ENCODE measurements around the gene SMG9. TPM values are rescaled to one million over a fixed set of nuclear protein-coding genes. Genes with fewer than 3 reads are reported as not detected.

The SMG9 gene
- total RNA-seq, 1 experiment from 2014 or later: 76.0 TPM

DNA sequence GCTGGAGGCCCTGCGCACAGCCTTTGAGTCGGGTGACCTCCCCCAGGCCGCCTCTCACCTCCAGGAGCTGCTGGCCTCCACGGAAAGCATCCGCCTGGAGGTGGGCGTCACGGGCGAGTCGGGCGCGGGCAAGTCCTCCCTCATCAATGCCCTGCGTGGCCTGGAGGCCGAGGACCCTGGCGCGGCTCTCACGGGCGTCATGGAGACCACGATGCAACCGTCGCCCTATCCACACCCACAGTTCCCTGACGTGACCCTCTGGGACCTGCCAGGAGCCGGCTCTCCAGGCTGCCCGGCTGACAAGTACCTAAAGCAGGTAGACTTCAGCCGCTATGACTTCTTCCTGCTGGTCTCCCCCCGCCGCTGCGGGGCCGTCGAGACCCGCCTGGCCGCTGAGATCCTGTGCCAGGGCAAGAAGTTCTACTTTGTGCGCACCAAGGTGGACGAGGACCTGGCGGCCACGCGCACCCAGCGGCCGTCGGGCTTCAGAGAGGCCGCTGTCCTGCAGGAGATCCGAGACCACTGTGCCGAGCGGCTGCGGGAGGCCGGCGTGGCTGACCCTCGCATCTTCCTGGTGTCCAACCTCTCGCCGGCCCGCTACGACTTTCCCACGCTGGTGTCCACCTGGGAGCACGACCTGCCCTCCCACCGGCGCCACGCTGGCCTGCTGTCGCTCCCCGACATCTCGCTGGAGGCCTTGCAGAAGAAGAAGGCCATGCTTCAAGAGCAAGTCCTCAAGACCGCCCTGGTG lies 36.0 kb downstream of the SMG9 start:
- H3K4me1 Mint-ChIP-seq (ENCODE audit: insufficient read depth, unreplicated experiment): peaks cover 6% of the 10 kb centered on the region
- intact Hi-C loops (cut with micrococcal nuclease): no loop called here
- no peak overlapping the region for H3K27ac Mint-ChIP-seq (ENCODE audit: low read depth, unreplicated experiment)
- CTCF ChIA-PET: no interaction called here
- TF ChIP-seq, protein P1, sequence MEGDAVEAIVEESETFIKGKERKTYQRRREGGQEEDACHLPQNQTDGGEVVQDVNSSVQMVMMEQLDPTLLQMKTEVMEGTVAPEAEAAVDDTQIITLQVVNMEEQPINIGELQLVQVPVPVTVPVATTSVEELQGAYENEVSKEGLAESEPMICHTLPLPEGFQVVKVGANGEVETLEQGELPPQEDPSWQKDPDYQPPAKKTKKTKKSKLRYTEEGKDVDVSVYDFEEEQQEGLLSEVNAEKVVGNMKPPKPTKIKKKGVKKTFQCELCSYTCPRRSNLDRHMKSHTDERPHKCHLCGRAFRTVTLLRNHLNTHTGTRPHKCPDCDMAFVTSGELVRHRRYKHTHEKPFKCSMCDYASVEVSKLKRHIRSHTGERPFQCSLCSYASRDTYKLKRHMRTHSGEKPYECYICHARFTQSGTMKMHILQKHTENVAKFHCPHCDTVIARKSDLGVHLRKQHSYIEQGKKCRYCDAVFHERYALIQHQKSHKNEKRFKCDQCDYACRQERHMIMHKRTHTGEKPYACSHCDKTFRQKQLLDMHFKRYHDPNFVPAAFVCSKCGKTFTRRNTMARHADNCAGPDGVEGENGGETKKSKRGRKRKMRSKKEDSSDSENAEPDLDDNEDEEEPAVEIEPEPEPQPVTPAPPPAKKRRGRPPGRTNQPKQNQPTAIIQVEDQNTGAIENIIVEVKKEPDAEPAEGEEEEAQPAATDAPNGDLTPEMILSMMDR (IDR thresholded peaks at IDR 0.05; ENCODE audit: unreplicated experiment): no peak
- POLR2A ChIA-PET: interaction anchor here (0.7 kb wide), 2 partner anchors 9 to 50 kb away, joined by 3 read pairs; no protein-coding TSS in a partner anchor
- H3K9me3 Mint-ChIP-seq (ENCODE audit: unreplicated experiment): no peaks in the 10 kb centered on the region
- DNase-seq (ENCODE audit: unreplicated experiment): no peak
- H3K27me3 Mint-ChIP-seq (ENCODE audit: insufficient read depth, unreplicated experiment): no peaks in the 10 kb centered on the region
- no peak overlapping the region for H3K4me3 Mint-ChIP-seq (ENCODE audit: unreplicated experiment)
- BruUV-seq (replicated peaks): no TSS peak
- no peaks in the 10 kb centered on the region for H3K36me3 Mint-ChIP-seq (ENCODE audit: insufficient read depth, unreplicated experiment)

GRCh38 chr19:43715776-43716175 lies 39.0 kb downstream of the SMG9 start, which contains the start of gene IRGC:
IRGC (plus strand) TSS chr19:43716076; CDS start chr19:43718559, 2,483 bp downstream.
- no peaks in the 10 kb centered on the region for H3K36me3 Mint-ChIP-seq (ENCODE audit: insufficient read depth, unreplicated experiment)
- ChIA-PET CTCF (no interaction called here), POLR2A (interaction anchor here (1.6 kb wide), 1 partner anchor 20 kb away, joined by 3 read pairs; no protein-coding TSS in a partner anchor)
- H3K27me3 Mint-ChIP-seq (ENCODE audit: insufficient read depth, unreplicated experiment): no peaks in the 10 kb centered on the region
- DNase-seq (ENCODE audit: unreplicated experiment): no peak
- H3K9me3 Mint-ChIP-seq (ENCODE audit: unreplicated experiment): no peaks in the 10 kb centered on the region
- H3K4me3 Mint-ChIP-seq (ENCODE audit: unreplicated experiment): no peak within 1 kb of the TSS
- H3K4me1 Mint-ChIP-seq (ENCODE audit: insufficient read depth, unreplicated experiment): peaks cover 8% of the 10 kb centered on the region
- BruUV-seq (replicated peaks): no TSS peak
- intact Hi-C loops (cut with micrococcal nuclease): no loop called here
- TF ChIP-seq, protein P1 (IDR thresholded peaks at IDR 0.05; ENCODE audit: unreplicated experiment): no peak
- H3K27ac Mint-ChIP-seq (ENCODE audit: low read depth, unreplicated experiment): no peak within 1 kb of the TSS

DNA sequence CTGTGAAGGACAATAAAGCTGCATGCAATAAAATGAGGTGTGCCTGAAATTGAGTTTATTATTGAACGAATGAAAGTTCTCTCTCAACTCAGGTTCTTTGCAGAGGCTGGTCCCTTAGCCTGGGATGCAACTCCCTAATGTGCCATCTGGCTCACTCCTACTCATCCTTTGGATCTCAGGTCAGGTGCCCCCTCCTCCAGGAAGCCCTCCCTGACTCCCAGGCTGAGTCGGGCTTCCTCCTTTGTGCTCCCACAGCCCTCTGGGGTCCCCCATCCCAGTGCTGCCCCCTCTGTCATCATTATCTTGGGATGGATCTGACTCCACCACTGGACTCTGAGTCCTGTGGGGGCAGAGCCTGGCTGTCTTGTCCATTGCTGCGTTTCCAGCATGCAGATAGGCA lies 41.6 kb downstream of the SMG9 start:
- CTCF ChIA-PET: no interaction called here
- no TSS peak for BruUV-seq (replicated peaks)
- Mint-ChIP-seq H3K27me3 (ENCODE audit: insufficient read depth, unreplicated experiment) (no peaks in the 10 kb centered on the region), H3K4me3 (ENCODE audit: unreplicated experiment) (no peak overlapping the region), H3K36me3 (ENCODE audit: insufficient read depth, unreplicated experiment) (no peaks in the 10 kb centered on the region), H3K27ac (ENCODE audit: low read depth, unreplicated experiment) (no peak overlapping the region), H3K9me3 (ENCODE audit: unreplicated experiment) (no peaks in the 10 kb centered on the region), H3K4me1 (ENCODE audit: insufficient read depth, unreplicated experiment) (peaks cover 7% of the 10 kb centered on the region)
- TF ChIP-seq, protein P1 (IDR thresholded peaks at IDR 0.05; ENCODE audit: unreplicated experiment): no peak
- intact Hi-C loops (cut with micrococcal nuclease): no loop called here
- no peak for DNase-seq (ENCODE audit: unreplicated experiment)
- POLR2A ChIA-PET: interaction anchor here (0.7 kb wide), 1 partner anchor 282 kb away, joined by 3 read pairs; no protein-coding TSS in a partner anchor

GRCh38 chr19:43711751-43712355 lies 42.9 kb downstream of the SMG9 start:
- H3K4me3 Mint-ChIP-seq (ENCODE audit: unreplicated experiment): no peak overlapping the region
- ChIA-PET POLR2A (interaction anchor here (0.6 to 1.0 kb wide), 4 partner anchors 10 to 41 kb away, joined by 3 to 5 read pairs (median 4); no protein-coding TSS in a partner anchor), CTCF (interaction anchor here (0.8 to 1.0 kb wide), 3 partner anchors 17 to 262 kb away, joined by 3 to 4 read pairs (median 3); no protein-coding TSS in a partner anchor)
- H3K36me3 Mint-ChIP-seq (ENCODE audit: insufficient read depth, unreplicated experiment): no peaks in the 10 kb centered on the region
- H3K9me3 Mint-ChIP-seq (ENCODE audit: unreplicated experiment): no peaks in the 10 kb centered on the region
- no peaks in the 10 kb centered on the region for H3K27me3 Mint-ChIP-seq (ENCODE audit: insufficient read depth, unreplicated experiment)
- intact Hi-C loops (cut with micrococcal nuclease): no loop called here
- H3K4me1 Mint-ChIP-seq (ENCODE audit: insufficient read depth, unreplicated experiment): peaks cover 7% of the 10 kb centered on the region
- BruUV-seq (replicated peaks): no TSS peak
- H3K27ac Mint-ChIP-seq (ENCODE audit: low read depth, unreplicated experiment): no peak overlapping the region
- DNase-seq (ENCODE audit: unreplicated experiment): peak; percentile 47
- TF ChIP-seq, protein P1 (IDR thresholded peaks at IDR 0.05; ENCODE audit: unreplicated experiment): no peak
